D721Med (cell line): ENCODE measurements around the gene HOXB3.

Experiments used
- DNase-seq: peaks from one replicate; pipeline ENCODE4 v3.0.0; 2011; ENCODE audit warnings: low spot score; ENCODE audit not compliant: insufficient read length
- FAIRE-seq: peaks from 2 replicates; lab custom pipeline; 2011; peaks lifted over from hg19 to GRCh38; lab: Jason Lieb, UNC
- TF ChIP-seq, protein P1 (sequence below): IDR thresholded peaks from 2 replicates; pipeline ENCODE4 v1.5.1; 2012; ENCODE audit warnings: mild to moderate bottlenecking, control low read depth; ENCODE audit not compliant: insufficient read depth; ENCODE audit errors: missing control alignments

The HOXB3 gene

DNA sequence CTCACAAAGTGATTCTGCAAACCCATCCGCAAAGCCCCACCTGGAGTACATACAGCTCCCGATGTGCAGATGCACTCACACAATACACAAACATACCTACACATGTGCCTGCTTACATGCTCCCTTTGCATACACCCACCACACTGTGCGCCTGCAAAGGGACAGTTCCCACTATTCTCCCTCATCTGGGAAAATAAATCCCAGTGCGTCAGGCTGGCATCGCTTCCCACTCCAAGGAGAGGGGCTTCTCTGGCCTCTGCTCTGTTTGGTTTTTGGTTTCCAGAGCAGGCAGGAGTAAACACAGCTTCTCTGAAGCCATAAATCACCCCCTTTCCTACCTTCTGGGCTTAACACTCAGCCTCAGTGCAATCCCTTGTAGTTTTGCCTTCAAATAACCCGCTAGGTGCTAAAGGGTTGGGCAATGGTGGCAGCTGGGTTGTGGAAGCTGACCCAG is 26.6 kb downstream of the HOXB3 start:
- TF ChIP-seq, protein P1, sequence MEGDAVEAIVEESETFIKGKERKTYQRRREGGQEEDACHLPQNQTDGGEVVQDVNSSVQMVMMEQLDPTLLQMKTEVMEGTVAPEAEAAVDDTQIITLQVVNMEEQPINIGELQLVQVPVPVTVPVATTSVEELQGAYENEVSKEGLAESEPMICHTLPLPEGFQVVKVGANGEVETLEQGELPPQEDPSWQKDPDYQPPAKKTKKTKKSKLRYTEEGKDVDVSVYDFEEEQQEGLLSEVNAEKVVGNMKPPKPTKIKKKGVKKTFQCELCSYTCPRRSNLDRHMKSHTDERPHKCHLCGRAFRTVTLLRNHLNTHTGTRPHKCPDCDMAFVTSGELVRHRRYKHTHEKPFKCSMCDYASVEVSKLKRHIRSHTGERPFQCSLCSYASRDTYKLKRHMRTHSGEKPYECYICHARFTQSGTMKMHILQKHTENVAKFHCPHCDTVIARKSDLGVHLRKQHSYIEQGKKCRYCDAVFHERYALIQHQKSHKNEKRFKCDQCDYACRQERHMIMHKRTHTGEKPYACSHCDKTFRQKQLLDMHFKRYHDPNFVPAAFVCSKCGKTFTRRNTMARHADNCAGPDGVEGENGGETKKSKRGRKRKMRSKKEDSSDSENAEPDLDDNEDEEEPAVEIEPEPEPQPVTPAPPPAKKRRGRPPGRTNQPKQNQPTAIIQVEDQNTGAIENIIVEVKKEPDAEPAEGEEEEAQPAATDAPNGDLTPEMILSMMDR, result no peak
- FAIRE-seq, result no peak
- DNase-seq, result no peak

DNA sequence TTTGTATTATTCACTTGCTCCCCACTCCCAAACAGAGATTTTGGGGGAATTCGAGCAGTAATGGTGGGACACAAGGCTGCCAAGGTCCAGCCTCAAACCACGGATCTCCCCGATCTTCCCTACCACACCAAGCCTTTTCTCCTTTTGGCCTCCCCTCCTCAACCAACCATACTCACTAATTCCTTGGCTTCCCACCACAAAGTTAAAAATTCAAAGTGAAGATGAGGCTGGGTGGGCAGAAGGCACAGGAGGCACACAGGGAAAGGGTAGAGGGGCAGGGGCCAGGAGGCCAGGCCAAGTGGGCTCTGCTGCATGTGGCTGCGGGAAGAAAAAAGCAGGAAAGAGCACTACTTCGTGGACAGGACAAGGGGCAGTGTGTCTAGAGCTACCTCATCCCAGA is 27.1 kb downstream of the HOXB3 start:
- FAIRE-seq, result no peak
- DNase-seq, result no peak

DNA sequence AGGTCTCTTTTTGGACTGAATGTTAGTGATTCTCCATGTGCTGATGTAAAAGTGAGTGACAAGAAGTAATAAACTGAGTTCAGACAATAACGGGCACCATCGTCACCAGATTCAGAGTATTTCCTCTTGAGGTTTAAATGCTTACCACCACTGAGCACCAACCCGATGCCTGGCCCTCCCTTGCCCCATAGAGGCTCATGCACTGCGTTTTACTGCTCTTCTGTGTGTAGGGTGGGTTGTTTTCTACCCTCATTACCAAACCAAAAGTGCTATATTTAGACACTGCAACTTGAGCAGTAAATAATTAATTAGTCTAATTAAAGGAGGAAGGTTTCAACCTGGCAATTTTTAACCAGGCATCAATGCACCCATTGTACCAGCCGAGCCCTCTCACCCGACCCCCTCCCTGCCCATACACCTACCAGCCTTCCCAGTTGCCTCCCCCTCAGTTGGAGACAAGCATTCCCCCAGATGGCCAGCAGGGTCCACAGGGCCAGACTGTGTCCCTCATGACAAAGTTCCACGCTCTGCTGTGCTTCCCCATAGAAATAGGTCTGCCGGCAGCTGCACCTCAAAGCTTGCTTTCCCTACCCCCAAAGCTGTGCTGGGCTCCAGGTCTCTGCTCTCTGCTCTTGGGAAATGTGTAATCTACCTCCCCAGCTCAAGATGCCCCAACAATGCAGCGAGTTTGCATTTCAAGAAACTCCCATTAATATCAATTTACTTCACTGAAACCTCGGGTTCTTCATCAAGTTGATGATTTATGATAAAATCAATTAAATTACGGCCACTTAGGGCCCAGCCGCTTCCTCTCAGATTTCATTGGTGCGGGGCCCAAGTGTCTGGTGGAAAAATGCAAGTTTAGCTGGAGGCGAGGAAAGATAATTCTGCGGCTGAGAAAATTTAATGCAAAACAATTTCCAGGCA is 27.9 kb downstream of the HOXB3 start:
- DNase-seq, result no peak
- no peak for FAIRE-seq
- TF ChIP-seq, protein P1, result no peak

More for the DNA sequence above, 27.1 kb downstream of the HOXB3 start:
- TF ChIP-seq, protein P1, result no peak

DNA sequence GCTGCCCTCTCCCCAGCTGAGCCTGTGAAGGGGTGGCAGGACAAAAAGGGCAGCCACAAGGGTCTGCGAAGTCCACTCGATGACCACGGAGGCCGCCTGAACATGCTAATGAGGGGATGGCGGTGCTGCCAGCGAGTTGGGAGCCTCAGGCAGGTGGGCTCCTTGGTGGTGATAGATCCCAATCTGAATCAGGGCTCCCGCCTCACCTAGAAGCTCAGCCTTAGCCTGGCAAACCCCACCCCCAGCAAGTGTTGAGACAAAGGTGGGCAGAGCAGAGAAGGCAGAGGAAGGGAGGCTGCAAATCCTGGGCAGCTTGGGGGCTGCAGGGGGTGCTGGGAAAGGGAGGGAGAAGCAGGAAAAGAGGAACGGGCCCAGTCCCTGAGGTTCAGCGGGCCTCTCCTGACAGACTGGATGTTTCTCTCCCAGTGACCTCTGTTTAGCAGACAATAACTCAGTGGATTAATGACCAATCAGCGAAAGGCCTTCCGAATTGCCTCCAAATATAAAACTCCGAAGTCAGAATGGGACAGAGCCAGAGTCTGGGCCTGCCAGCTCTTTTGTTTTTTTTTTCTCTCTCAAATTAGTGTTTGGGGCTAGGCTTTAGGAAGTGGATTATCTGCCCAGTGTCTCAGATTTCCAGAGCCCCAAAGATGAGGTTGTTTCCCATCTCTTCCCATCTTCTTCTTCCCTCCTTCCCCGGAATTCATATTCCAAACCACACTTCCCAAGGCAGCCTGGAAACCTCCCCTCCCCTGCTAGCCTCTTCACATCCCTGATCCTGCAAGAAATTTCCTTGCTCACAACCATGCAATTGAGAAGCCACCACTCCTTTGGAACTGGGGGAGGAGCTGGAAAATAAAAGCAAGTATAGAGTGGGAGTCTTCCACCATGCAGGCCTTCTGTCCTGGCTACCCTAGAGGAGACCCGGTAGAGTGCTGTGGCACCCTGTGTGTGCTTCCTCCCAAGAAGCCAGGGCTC is 29.9 kb downstream of the HOXB3 start:
- TF ChIP-seq, protein P1, result no peak
- no peak for FAIRE-seq

DNA sequence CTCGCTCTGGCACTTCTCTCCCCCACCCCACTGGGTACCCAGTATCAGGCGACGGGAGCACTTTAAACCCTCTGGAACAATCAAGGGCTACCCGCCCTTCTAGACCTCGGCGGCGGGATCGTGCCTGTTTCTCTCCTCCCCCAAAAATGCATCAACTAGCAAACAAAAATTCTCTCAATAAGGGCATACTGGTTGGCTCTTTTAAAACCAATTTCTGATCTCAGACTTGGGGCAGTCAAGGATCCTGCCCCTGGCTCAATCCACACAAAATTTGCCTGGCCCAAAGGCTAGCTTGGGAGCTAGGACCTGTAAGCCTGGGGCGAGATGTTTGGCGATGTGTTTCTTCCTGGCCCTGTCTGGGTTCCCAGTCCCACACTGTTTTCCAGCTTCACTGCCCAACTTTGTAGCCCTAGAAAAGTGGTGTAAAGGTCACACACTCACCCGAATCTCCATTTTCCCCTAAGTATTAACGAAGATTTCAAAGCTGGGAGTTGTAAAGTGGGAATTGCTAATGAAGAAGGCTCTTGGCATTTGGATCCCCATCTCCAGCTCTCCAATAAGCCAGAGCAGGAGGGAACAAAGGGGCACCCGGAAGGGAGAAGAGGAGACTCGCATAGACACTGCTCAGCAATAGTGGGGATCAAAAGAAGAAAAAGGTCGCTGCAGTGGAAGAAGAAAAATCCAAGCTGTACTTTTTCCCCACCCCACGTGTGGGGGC is 30.8 kb downstream of the HOXB3 start:
- DNase-seq, result no peak
- TF ChIP-seq, protein P1, result no peak
- FAIRE-seq, result no peak

More for the DNA sequence above, 29.9 kb downstream of the HOXB3 start:
- no peak for DNase-seq

DNA sequence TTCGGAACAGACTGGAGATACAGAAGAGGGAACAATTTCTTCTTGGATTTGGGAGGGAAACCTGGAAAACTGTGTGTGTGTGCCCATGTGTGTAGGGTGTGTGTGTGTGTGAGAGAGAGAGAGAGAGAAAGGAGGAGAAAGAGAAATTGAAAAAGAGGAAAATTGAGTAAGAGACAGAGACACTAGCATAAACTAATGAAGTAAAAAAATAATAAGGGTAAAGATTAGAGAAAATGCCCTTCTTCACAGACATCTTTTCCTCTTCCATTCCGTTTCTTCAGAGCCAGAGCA is 31.3 kb downstream of the HOXB3 start:
- FAIRE-seq, result no peak
- DNase-seq, result no peak
- TF ChIP-seq, protein P1, result no peak
